Neuron (in vitro differentiated cells): ENCODE results near the gene SEC14L2.

Experiments
- H2AFZ ChIP-seq: one replicate; pipeline ENCODE4 v1.6.1; 2013; ENCODE audit warnings: low read depth, mild to moderate bottlenecking, inconsistent platforms, low read length, moderate library complexity
- H3K27me3 ChIP-seq: one replicate; pipeline ENCODE4 v1.6.1; 2013; ENCODE audit warnings: low read length; ENCODE audit not compliant: insufficient read depth
- H3K36me3 ChIP-seq: one replicate; pipeline ENCODE4 v1.6.1; 2013; ENCODE audit warnings: low read length; ENCODE audit not compliant: insufficient read depth
- H3K4me1 ChIP-seq: one replicate; pipeline ENCODE4 v1.6.1; 2013; ENCODE audit warnings: low read length; ENCODE audit not compliant: insufficient read depth
- H3K4me3 ChIP-seq: 2 replicates; pipeline ENCODE4 v1.5.1; 2013; ENCODE audit warnings: mild to moderate bottlenecking, low read length, moderate library complexity
- H3K9me3 ChIP-seq: one replicate; pipeline ENCODE4 v1.6.1; 2013; ENCODE audit warnings: low read length

Gene SEC14L2

GRCh38 chr22:30429887-30430286 is 33.1 kb downstream of the SEC14L2 start:
- Histone ChIP-seq H3K36me3 (no peaks in the 10 kb centered on the region), H3K27me3 (no peaks in the 10 kb centered on the region), H3K9me3 (no peaks in the 10 kb centered on the region), H3K4me3 (no peak overlapping the region), H2AFZ (no peak overlapping the region), H3K4me1 (no peaks in the 10 kb centered on the region)

- Histone ChIP-seq H2AFZ (no peak overlapping the region), H3K4me1 (no peaks in the 10 kb centered on the region), H3K4me3 (no peak overlapping the region), H3K27me3 (no peaks in the 10 kb centered on the region), H3K36me3 (no peaks in the 10 kb centered on the region), H3K9me3 (peaks cover 2% of the 10 kb centered on the region)
These were observed 34.1 kb downstream of the SEC14L2 start for GRCh38 chr22:30430933-30431332.

- H3K4me3 ChIP-seq = no peak overlapping the region
- H2AFZ ChIP-seq = no peak overlapping the region
- no peaks in the 10 kb centered on the region for H3K4me1 ChIP-seq
- peaks cover 2% of the 10 kb centered on the region for H3K9me3 ChIP-seq
- no peaks in the 10 kb centered on the region for H3K27me3 ChIP-seq
- H3K36me3 ChIP-seq = no peaks in the 10 kb centered on the region
These were observed 35.3 kb downstream of the SEC14L2 start for GRCh38 chr22:30432096-30432495.

- Histone ChIP-seq H3K4me3 (no peak overlapping the region), H3K36me3 (no peaks in the 10 kb centered on the region), H2AFZ (no peak overlapping the region), H3K27me3 (no peaks in the 10 kb centered on the region), H3K9me3 (peaks cover 2% of the 10 kb centered on the region), H3K4me1 (no peaks in the 10 kb centered on the region)
These were observed 35.7 kb downstream of the SEC14L2 start for GRCh38 chr22:30432520-30432919.

GRCh38 chr22:30433227-30433626 is 36.4 kb downstream of the SEC14L2 start:
- Histone ChIP-seq H3K4me3 (no peak overlapping the region), H3K9me3 (peaks cover 2% of the 10 kb centered on the region), H3K27me3 (no peaks in the 10 kb centered on the region), H3K36me3 (no peaks in the 10 kb centered on the region), H3K4me1 (no peaks in the 10 kb centered on the region), H2AFZ (no peak overlapping the region)

- Histone ChIP-seq H3K4me1 (no peaks in the 10 kb centered on the region), H3K27me3 (no peaks in the 10 kb centered on the region), H3K36me3 (no peaks in the 10 kb centered on the region), H2AFZ (no peak overlapping the region), H3K4me3 (no peak overlapping the region), H3K9me3 (peaks cover 2% of the 10 kb centered on the region)
These were observed 37.0 kb downstream of the SEC14L2 start for GRCh38 chr22:30433773-30434172.

GRCh38 chr22:30434843-30435242 is 38.0 kb downstream of the SEC14L2 start:
- no peaks in the 10 kb centered on the region for H3K4me1 ChIP-seq
- H3K4me3 ChIP-seq = no peak overlapping the region
- H3K36me3 ChIP-seq = no peaks in the 10 kb centered on the region
- H3K9me3 ChIP-seq = peaks cover 2% of the 10 kb centered on the region
- no peak overlapping the region for H2AFZ ChIP-seq
- H3K27me3 ChIP-seq = no peaks in the 10 kb centered on the region

GRCh38 chr22:30435674-30436126 is 38.9 kb downstream of the SEC14L2 start:
- H2AFZ ChIP-seq = peak overlapping the region; percentile 20
- no peaks in the 10 kb centered on the region for H3K4me1 ChIP-seq
- H3K27me3 ChIP-seq = no peaks in the 10 kb centered on the region
- peaks cover 2% of the 10 kb centered on the region for H3K9me3 ChIP-seq
- H3K4me3 ChIP-seq = no peak overlapping the region
- H3K36me3 ChIP-seq = no peaks in the 10 kb centered on the region

GRCh38 chr22:30436196-30436595 is 39.4 kb downstream of the SEC14L2 start:
- Histone ChIP-seq H3K27me3 (no peaks in the 10 kb centered on the region), H2AFZ (no peak overlapping the region), H3K4me1 (no peaks in the 10 kb centered on the region), H3K4me3 (no peak overlapping the region), H3K9me3 (peaks cover 2% of the 10 kb centered on the region), H3K36me3 (no peaks in the 10 kb centered on the region)

GRCh38 chr22:30438559-30438958 is 41.7 kb downstream of the SEC14L2 start:
- no peaks in the 10 kb centered on the region for H3K4me1 ChIP-seq
- H3K9me3 ChIP-seq = peaks cover 2% of the 10 kb centered on the region
- no peaks in the 10 kb centered on the region for H3K27me3 ChIP-seq
- no peak overlapping the region for H2AFZ ChIP-seq
- no peaks in the 10 kb centered on the region for H3K36me3 ChIP-seq
- H3K4me3 ChIP-seq = no peak overlapping the region

- Histone ChIP-seq H3K9me3 (peaks cover 2% of the 10 kb centered on the region), H2AFZ (no peak overlapping the region), H3K27me3 (no peaks in the 10 kb centered on the region), H3K4me1 (no peaks in the 10 kb centered on the region), H3K36me3 (no peaks in the 10 kb centered on the region), H3K4me3 (no peak overlapping the region)
These were observed 42.4 kb downstream of the SEC14L2 start for GRCh38 chr22:30439226-30439625.

- H3K27me3 ChIP-seq = no peaks in the 10 kb centered on the region
- H3K4me1 ChIP-seq = peaks cover 5% of the 10 kb centered on the region
- peaks cover 2% of the 10 kb centered on the region for H3K9me3 ChIP-seq
- H2AFZ ChIP-seq = no peak overlapping the region
- H3K36me3 ChIP-seq = no peaks in the 10 kb centered on the region
- no peak overlapping the region for H3K4me3 ChIP-seq
These were observed 43.0 kb downstream of the SEC14L2 start for GRCh38 chr22:30439836-30440235.

GRCh38 chr22:30441088-30441487 is 44.3 kb downstream of the SEC14L2 start:
- Histone ChIP-seq H3K4me3 (no peak overlapping the region), H2AFZ (no peak overlapping the region)

GRCh38 chr22:30444632-30445437 is 48.0 kb downstream of the SEC14L2 start:
- H3K4me1 ChIP-seq = peaks cover 6% of the 10 kb centered on the region
- no peaks in the 10 kb centered on the region for H3K27me3 ChIP-seq
- no peaks in the 10 kb centered on the region for H3K9me3 ChIP-seq
- peak overlapping the region; percentile 31 for H2AFZ ChIP-seq
- H3K4me3 ChIP-seq = peak overlapping the region; percentile 1
- H3K36me3 ChIP-seq = no peaks in the 10 kb centered on the region

More at GRCh38 chr22:30441088-30441487, 44.3 kb downstream of the SEC14L2 start:
- peaks cover 6% of the 10 kb centered on the region for H3K4me1 ChIP-seq
- no peaks in the 10 kb centered on the region for H3K36me3 ChIP-seq
- H3K27me3 ChIP-seq = no peaks in the 10 kb centered on the region
- no peaks in the 10 kb centered on the region for H3K9me3 ChIP-seq
